Measurements from ENCODE around the gene AGPAT1. TPM values are rescaled to one million over a fixed set of nuclear protein-coding genes. Genes with fewer than 3 reads are reported as not detected.

AGPAT1 gene
- total and polyA plus RNA-seq, 2 of the 8 experiments (the other 6 are each of a cell fraction or from before 2014, with no cell fraction given): 96.0 to 222 TPM

DNA sequence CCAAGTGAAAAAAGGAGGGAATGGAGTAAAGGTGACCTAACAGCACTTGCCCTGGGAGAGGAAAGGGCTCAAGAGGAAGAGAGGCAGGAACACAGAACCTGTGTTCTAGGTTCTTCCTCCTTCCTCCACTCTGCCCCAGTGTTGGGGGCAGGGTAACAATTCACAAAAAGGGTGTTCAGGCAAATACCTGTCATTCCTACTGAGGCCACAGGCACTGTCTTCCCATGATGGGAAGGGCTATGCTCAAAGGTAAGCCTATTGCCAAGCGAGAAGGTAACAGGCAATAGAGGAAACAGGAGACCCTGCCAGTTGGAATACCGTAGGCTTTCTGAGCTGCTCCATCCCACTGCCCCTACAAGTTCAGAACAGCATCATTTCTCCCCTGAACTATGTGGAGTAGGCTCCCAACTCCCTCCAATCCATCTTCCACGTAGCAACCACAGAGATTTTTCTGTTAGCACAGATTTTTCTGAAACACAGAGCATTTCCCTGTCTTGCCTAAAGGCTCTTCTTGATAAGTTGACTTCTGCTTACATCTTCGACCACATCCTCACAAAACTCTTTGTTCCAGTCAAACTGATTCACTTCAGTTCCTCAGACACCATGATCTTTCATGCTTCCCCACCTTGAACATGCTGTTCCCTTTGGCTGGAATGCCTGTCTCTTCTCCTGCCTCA is 2.7 kb downstream of the AGPAT1 start (continued):
- TF ChIP-seq CHD7 (IDR thresholded peaks at IDR 0.05; ENCODE audit: insufficient replicate concordance, low read length): no peak
- no peak for TF ChIP-seq SIRT6 (IDR thresholded peaks at IDR 0.05; ENCODE audit: low read length)
- no peak for TF ChIP-seq CBX5 (IDR thresholded peaks at IDR 0.05; ENCODE audit: low read depth, low read length)
- TF ChIP-seq USF2 (IDR thresholded peaks at IDR 0.05; ENCODE audit: low read length): no peak
- TF ChIP-seq YY1 (IDR thresholded peaks at IDR 0.05; ENCODE audit: low read depth, low read length): no peak
- TF ChIP-seq POU5F1 (IDR thresholded peaks at IDR 0.05; ENCODE audit: low read depth, low read length): no peak
- TF ChIP-seq BACH1 (IDR thresholded peaks at IDR 0.05; ENCODE audit: low read length): no peak
- TF ChIP-seq CHD2 (IDR thresholded peaks at IDR 0.05; ENCODE audit: low read length): no peak
